HepG2 (cell line): ENCODE results near the gene CLDND2. TPM values are rescaled to one million over a fixed set of nuclear protein-coding genes. Genes with fewer than 3 reads are reported as not detected.

ENCODE experiments used
- ATAC-seq: fragments of 200-7000 bp; cut with Tn5 transposase; 3 replicates; pipeline ENCODE4 v1.9.1; 2020; ENCODE audit warnings: mild to moderate bottlenecking, moderate library complexity
- BruUV-seq: library from RNA; stranded (reverse); fragments of 400-500 nt; replicated peaks from 2 replicates; lab custom pipeline; 2021; lab: Mats Ljungman, UMichigan
- CTCF ChIA-PET: fragments of 300-600 bp; formaldehyde crosslinking; extraction: SDS; loops from one replicate; lab custom pipeline; 2021; ENCODE audit warnings: low total read pairs, inconsistent platforms, low intra/inter-chr PET ratio; lab: Yijun Ruan, JAX
- POLR2A ChIA-PET: fragments of 350-600 bp; sonication (Branson Sonifier 250); formaldehyde crosslinking; loops from one replicate; lab custom pipeline; 2020; ENCODE audit warnings: antibody characterized with exemption, inconsistent platforms; lab: Yijun Ruan, JAX
- DNase-seq: peaks from one replicate; pipeline ENCODE4 v3.0.0-alpha.2; 2015; ENCODE audit warnings: low spot score
- FAIRE-seq: peaks from 3 replicates; lab custom pipeline; 2011; peaks lifted over from hg19 to GRCh38; lab: Jason Lieb, UNC
- H2AFZ ChIP-seq: one replicate; pipeline ENCODE4 v1.6.1; 2011; ENCODE audit warnings: low read length, inconsistent platforms
- H3K27ac ChIP-seq: fragments of 300-600 bp; 3 replicates; pipeline ENCODE4 v1.8.0; 2011; ENCODE audit warnings: mixed run types, mild to moderate bottlenecking, mixed read lengths, low read length, inconsistent platforms; ENCODE audit not compliant: insufficient read depth; ENCODE audit errors: extremely low read length
- H3K27me3 ChIP-seq, 2 experiments: fragments of 200-600 bp in 1 of 2; 2 replicates in 1 of 2; 3 replicates in 1 of 2; pipeline versions ENCODE4 v1.6.0 to v1.8.0; 2011; ENCODE audit warnings: low read length in 2 of 2, mild to moderate bottlenecking in 2 of 2, moderate library complexity in 2 of 2, inconsistent platforms in 1 of 2; ENCODE audit not compliant: insufficient read depth in 2 of 2, control insufficient read depth in 1 of 2
- H3K36me3 ChIP-seq, 2 experiments: fragments of 200-600 bp in 1 of 2; replicated peaks in 1 of 2; 2 replicates in 1 of 2; 3 replicates in 1 of 2; pipeline versions ENCODE4 v1.5.1 to v1.8.0; 2011; ENCODE audit warnings: low read length in 2 of 2, inconsistent platforms in 1 of 2; ENCODE audit not compliant: insufficient read depth in 2 of 2, control insufficient read depth in 1 of 2
- H3K4me1 ChIP-seq: 2 replicates; pipeline ENCODE4 v1.5.1; 2012; ENCODE audit warnings: low read length, inconsistent platforms; ENCODE audit not compliant: insufficient read depth
- H3K4me2 ChIP-seq: 2 replicates; pipeline ENCODE4 v1.6.0; 2011; ENCODE audit warnings: low read depth, low read length, inconsistent platforms
- H3K4me3 ChIP-seq, 3 experiments: fragments of 200-600 bp in 1 of 3; sonication (generic), shearing (Covaris generic) in 1 of 3; replicated peaks in 1 of 3; 2 replicates each; pipeline ENCODE4 v1.5.1; 2011 to 2016; ENCODE audit warnings: low read length in 3 of 3, inconsistent platforms in 2 of 3, low read depth in 2 of 3, mild to moderate bottlenecking in 2 of 3, control low read depth in 1 of 3, mixed read lengths in 1 of 3; ENCODE audit not compliant: insufficient read depth in 1 of 3
- H3K79me2 ChIP-seq: one replicate; pipeline ENCODE4 v1.6.1; 2011; ENCODE audit warnings: low read length, inconsistent platforms; ENCODE audit not compliant: insufficient read depth
- H3K9ac ChIP-seq: 2 replicates; pipeline ENCODE4 v1.6.0; 2011; ENCODE audit warnings: mild to moderate bottlenecking, low read depth, low read length, inconsistent platforms; ENCODE audit not compliant: insufficient read depth
- H3K9me3 ChIP-seq: 2 replicates; pipeline ENCODE4 v1.5.1; 2012; ENCODE audit warnings: mild to moderate bottlenecking, low read length
- H4K20me1 ChIP-seq: 2 replicates; pipeline ENCODE4 v1.6.0; 2011; ENCODE audit warnings: inconsistent platforms, mild to moderate bottlenecking, low read length, moderate library complexity; ENCODE audit not compliant: insufficient read depth
- CBX1 ChIP-seq: IDR thresholded peaks from one replicate; pipeline ENCODE4 v1.6.1; 2016; ENCODE audit warnings: antibody characterized with exemption, low read depth
- ESRRA ChIP-seq: sonication (generic); formaldehyde crosslinking; IDR thresholded peaks from 2 replicates; pipeline ENCODE4 v1.5.1; 2020; ENCODE audit warnings: mild to moderate bottlenecking, low read depth, missing genetic modification reagents
- MAFF ChIP-seq: IDR thresholded peaks from 2 replicates; pipeline ENCODE4 v1.6.1; 2011; ENCODE audit warnings: low read depth, low read length, improper control_type of control experiment
- MAZ ChIP-seq, 2 experiments: sonication (generic) in 1 of 2; formaldehyde crosslinking in 1 of 2; IDR thresholded peaks; 2 replicates each; pipeline versions ENCODE4 v1.5.0 to v1.6.1; 2012 to 2020; ENCODE audit warnings: low read depth in 2 of 2, mild to moderate bottlenecking in 2 of 2, borderline replicate concordance in 1 of 2, improper control_type of control experiment in 1 of 2, low read length in 1 of 2, missing genetic modification reagents in 1 of 2, moderate library complexity in 1 of 2
- SMARCE1 ChIP-seq: fragments of 450-650 bp; IDR thresholded peaks from 2 replicates; pipeline ENCODE4 v1.6.1; 2017; ENCODE audit warnings: borderline replicate concordance
- ZIK1 ChIP-seq: sonication (generic); formaldehyde crosslinking; IDR thresholded peaks from 2 replicates; pipeline ENCODE4 v1.5.0; 2020; ENCODE audit warnings: mild to moderate bottlenecking, low read depth, missing genetic modification reagents, borderline replicate concordance
- ZNF160 ChIP-seq: sonication (generic); formaldehyde crosslinking; IDR thresholded peaks from 2 replicates; pipeline ENCODE4 v1.8.0; 2022; ENCODE audit warnings: mild to moderate bottlenecking, inconsistent platforms, missing genetic modification reagents
- ZNF3 ChIP-seq: IDR thresholded peaks from 2 replicates; pipeline ENCODE4 v1.7.0; 2017; ENCODE audit warnings: inconsistent platforms
- ZNF496 ChIP-seq: sonication (generic); formaldehyde crosslinking; IDR thresholded peaks from 2 replicates; pipeline ENCODE4 v1.8.1; 2023; ENCODE audit warnings: mild to moderate bottlenecking, moderate library complexity, missing genetic modification reagents; ENCODE audit not compliant: insufficient replicate concordance
- ZZZ3 ChIP-seq: sonication (generic); formaldehyde crosslinking; IDR thresholded peaks from 2 replicates; pipeline ENCODE4 v1.4.0; 2020; ENCODE audit warnings: missing genetic modification reagents, mild to moderate bottlenecking, borderline replicate concordance
- WGBS: methylation state at CpG from one replicate; pipeline ENCODE4 v1.1.6; 2017; ENCODE audit warnings: low lambda C conversion rate; 5-methylcytosine and 5-hydroxymethylcytosine counted together
- in situ Hi-C: cut with HindIII; loops from 2 replicates; pipeline ENCODE4 v1.10.0; 2017; ENCODE audit warnings: low pct_unique_long_range_greater_than_20kb; ENCODE audit not compliant: extremely low pct_ligation_motif_present
- intact Hi-C: fragments of 100-400 bp; cut with micrococcal nuclease; formaldehyde crosslinking; loops from one replicate; pipeline ENCODE4 v1.10.0; 2022; ENCODE audit not compliant: unreplicated experiment
- polyA plus RNA-seq, 8 experiments: library from polyadenylated mRNA; depleted of rRNA in 3 of 8; stranded (reverse) in 7 of 8; unstranded in 1 of 8; fragments of >200 nt; fragmentation: Illumina TruSeq in 4 of 8; extraction: Trizol in 4 of 8; gene quantifications; 2 replicates each; pipeline versions ENCODE4 v1.2.1 to v1.2.3, GENCODE V29; 2011 to 2016; ENCODE audit warnings: low read depth in 4 of 8, missing spikeins in 1 of 8, mixed read lengths in 1 of 8; ENCODE audit not compliant: insufficient read depth in 1 of 8
- total RNA-seq, 5 experiments: library from RNA; depleted of rRNA; stranded (reverse); fragments of >200 nt; fragmentation: Illumina TruSeq; extraction: Trizol; gene quantifications; 2 replicates each; pipeline ENCODE4 v1.2.3, GENCODE V29; 2016; ENCODE audit warnings: low read depth in 1 of 5

CLDND2 gene
- total and polyA plus RNA-seq, 2 of the 13 experiments (the other 11 are each of a cell fraction or from before 2014, with no cell fraction given), result 0.84 to 1.8 TPM

DNA sequence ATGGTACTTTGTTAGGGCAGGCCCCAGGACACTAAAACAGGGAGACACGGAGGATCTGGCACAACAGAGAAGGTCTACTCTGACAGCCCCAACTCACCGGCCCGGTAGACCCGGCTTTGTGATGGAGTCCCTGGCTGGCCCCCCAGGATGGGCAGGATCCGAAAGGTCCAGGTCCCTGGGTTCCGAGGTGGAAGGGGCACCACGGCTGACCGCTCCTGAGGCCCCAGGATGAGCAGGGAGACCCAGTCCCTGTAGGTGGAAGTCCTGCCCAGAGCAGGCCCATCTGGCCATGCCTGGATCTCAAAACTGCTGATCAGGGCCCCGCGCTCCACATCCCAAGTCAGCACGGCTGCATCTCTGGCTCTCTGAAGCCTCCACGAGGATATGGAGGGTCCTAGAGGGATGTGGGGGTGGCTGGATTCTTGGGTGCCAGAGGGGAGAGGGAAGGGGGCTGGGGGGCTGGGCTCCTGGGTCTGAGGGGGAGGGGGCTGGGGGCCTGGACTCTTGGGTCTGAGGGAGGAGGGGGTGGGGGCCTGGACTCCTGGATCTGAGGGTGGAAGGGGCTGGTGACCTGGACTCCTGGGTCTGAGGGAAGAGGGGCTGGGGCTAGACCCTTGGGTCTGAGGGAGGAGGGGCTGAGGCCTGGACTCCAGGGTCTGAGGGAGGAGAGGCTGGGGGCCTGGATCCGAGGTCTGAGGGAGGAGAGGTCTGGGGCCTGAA lies 31.5 kb downstream of the CLDND2 start:
- no peaks in the 10 kb centered on the region for H4K20me1 ChIP-seq
- TF ChIP-seq CBX1, result no peak
- no peak for TF ChIP-seq MAZ (IDR thresholded peaks at IDR 0.05; ENCODE audit: borderline replicate concordance, low read depth, low read length)
- TF ChIP-seq MAZ (CRISPR knock-in tag; IDR thresholded peaks at IDR 0.05; ENCODE audit: low read depth), result no peak
- TF ChIP-seq ESRRA (CRISPR knock-in tag), result no peak
- no peak for TF ChIP-seq ZNF496 (CRISPR knock-in tag)
- TF ChIP-seq MAFF, result no peak
- TF ChIP-seq ZNF3, result no peak
- TF ChIP-seq ZZZ3 (CRISPR knock-in tag), result no peak
- TF ChIP-seq SMARCE1, result no peak
- no peak for TF ChIP-seq ZIK1 (CRISPR knock-in tag)
- no peak for TF ChIP-seq ZNF160 (CRISPR knock-in tag)
- ChIA-PET POLR2A (interaction anchor here (1.0 to 1.5 kb wide), 2 partner anchors 28 to 30 kb away, joined by 6 to 7 read pairs; no protein-coding TSS in a partner anchor), CTCF (interaction anchor here (1.3 to 3.1 kb wide), 4 partner anchors 56 to 101 kb away, joined by 3 to 14 read pairs (median 9); no protein-coding TSS in a partner anchor)
- no peak overlapping the region for H3K27ac ChIP-seq
- no peaks in the 10 kb centered on the region for H3K9me3 ChIP-seq
- 90% methylated on average over 3 of the region's 13 CpGs for WGBS
- FAIRE-seq, result no peak
- intact Hi-C loops (no loop called here), in situ Hi-C loops (no loop called here)
- peaks cover 8 to 9% of the 10 kb centered on the region in 2 experiments; a peak in 4 of 5 replicates for H3K36me3 ChIP-seq
- peaks cover 28% of the 10 kb centered on the region for H3K4me1 ChIP-seq
- no peaks in the 10 kb centered on the region for H3K79me2 ChIP-seq
- no peak overlapping the region for H3K4me3 ChIP-seq
- H2AFZ ChIP-seq, result no peak overlapping the region
- H3K27me3 ChIP-seq, result no peaks in the 10 kb centered on the region
- DNase-seq, result no peak
- H3K4me2 ChIP-seq, result no peak overlapping the region
- H3K9ac ChIP-seq, result no peak overlapping the region
- ATAC-seq, result no peak
- no TSS peak for BruUV-seq
